ENCODE results near the gene SRRM5. TPM values are rescaled to one million over a fixed set of nuclear protein-coding genes. Genes with fewer than 3 reads are reported as not detected.

SRRM5 gene
- total RNA-seq, 4 donors from 2014 or later = 1.4 TPM; not detected in 3

DNA sequence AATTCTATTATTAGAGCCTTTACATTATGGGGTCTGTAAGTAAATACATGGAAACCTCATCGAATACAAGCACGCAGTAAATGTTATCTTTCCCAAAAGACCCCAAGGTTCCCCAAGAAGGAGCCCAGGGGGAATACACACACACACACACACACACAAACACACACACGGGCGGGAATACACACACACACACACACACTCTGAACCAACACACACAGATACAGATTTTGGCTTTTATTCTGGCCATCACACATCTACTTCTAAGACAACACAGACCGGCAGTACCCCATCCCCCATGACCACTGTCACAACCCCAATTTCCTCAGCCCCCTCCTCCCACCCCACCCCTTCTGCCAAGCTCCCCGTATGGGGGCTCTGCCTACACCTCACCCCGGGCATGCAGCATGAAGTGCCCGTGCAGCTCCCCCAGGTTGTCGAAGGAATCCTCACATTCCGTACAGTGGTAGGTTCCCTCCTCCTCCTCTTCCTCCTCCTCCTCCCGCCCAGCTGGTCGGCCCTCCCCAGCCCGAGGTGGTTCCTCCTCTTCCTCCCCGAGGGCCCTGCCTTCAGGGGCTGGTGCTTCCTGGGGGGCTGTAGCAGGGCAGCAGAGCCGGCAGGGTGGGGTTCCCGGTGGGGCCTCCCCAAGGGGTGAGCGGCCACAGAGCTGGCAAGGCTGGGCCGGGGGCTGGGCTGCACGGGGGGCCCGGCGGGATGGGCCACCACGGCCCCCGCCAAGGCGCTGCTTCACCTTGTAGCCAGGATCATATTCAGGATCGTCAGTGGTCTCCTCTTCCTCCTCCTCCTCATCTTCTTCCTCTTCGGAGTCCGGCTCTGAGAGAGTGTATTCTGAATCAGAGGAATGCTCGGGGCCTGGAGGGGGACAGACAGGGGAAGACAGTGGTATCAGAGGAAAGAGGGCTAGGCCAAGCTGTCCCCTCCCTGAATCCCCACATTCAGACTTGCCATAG is 4.4 kb upstream of the SRRM5 start:
- H3K27me3 ChIP-seq = no peaks in the 10 kb centered on the region
- no peak for TF ChIP-seq POLR2A (IDR thresholded peaks at IDR 0.05)
- TF ChIP-seq EP300 (IDR thresholded peaks at IDR 0.05) = no peak
- TF ChIP-seq, protein P1, sequence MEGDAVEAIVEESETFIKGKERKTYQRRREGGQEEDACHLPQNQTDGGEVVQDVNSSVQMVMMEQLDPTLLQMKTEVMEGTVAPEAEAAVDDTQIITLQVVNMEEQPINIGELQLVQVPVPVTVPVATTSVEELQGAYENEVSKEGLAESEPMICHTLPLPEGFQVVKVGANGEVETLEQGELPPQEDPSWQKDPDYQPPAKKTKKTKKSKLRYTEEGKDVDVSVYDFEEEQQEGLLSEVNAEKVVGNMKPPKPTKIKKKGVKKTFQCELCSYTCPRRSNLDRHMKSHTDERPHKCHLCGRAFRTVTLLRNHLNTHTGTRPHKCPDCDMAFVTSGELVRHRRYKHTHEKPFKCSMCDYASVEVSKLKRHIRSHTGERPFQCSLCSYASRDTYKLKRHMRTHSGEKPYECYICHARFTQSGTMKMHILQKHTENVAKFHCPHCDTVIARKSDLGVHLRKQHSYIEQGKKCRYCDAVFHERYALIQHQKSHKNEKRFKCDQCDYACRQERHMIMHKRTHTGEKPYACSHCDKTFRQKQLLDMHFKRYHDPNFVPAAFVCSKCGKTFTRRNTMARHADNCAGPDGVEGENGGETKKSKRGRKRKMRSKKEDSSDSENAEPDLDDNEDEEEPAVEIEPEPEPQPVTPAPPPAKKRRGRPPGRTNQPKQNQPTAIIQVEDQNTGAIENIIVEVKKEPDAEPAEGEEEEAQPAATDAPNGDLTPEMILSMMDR (IDR thresholded peaks at IDR 0.05) = no peak
- TF ChIP-seq POLR2AphosphoS5 (IDR thresholded peaks at IDR 0.05) = no peak
- peak overlapping the region; percentile 52 for H3K27ac ChIP-seq
- H3K4me1 ChIP-seq = peaks cover 24% of the 10 kb centered on the region
- peaks cover 26% of the 10 kb centered on the region for H3K36me3 ChIP-seq
- no peak for DNase-seq (ENCODE audit: low spot score in 2 of 2)
- no peak overlapping the region for H3K4me3 ChIP-seq
- H3K9me3 ChIP-seq = no peaks in the 10 kb centered on the region
- WGBS = 70% methylated on average over 28 of the region's 28 CpGs

DNA sequence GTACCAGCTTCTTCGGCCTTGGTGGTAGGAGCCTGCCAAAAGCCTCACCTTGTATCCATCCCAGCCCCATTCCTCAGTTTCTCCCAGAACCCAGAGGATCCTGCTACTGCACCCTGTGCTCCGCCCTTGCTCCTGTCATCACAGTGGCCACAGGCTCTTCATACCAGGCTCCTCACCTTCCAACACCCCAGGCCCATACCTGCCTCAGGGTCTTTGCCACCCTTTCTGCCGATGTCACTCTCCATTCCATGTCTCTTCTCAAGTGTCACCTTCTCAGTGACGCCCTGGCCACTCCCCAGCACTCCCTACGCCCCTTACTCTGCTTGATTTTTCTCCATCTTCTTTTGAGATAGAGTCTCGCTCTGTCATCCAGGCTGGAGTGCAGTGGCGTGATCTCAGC is 2.0 kb upstream of the SRRM5 start:
- H3K27me3 ChIP-seq = no peaks in the 10 kb centered on the region

DNA sequence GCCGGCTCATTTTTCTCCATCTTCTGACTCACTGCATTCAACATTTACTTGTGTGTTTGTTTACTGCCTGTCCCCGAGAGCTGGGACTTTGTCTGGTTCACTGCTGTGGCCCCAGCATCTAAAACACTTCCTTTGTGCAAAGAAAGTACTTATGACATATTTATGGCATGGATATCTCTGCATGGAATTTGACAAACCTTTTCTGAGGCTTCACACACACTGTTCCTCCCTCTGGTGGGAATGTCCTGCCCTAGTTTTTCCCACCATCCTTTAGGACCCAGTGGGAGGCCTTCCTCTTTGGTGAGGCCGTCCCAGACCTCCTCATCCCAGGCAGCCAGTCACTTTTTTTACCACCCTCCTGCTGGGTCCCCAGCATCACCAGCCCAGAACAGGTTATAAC is 1.4 kb upstream of the SRRM5 start:
- no peak for TF ChIP-seq POLR2AphosphoS5 (IDR thresholded peaks at IDR 0.05)
- TF ChIP-seq EP300 (IDR thresholded peaks at IDR 0.05) = no peak
- TF ChIP-seq, protein P1 (IDR thresholded peaks at IDR 0.05) = no peak
- no peak for TF ChIP-seq POLR2A (IDR thresholded peaks at IDR 0.05)

More for the DNA sequence above, 2.0 kb upstream of the SRRM5 start:
- H3K4me3 ChIP-seq = no peak overlapping the region
- no peaks in the 10 kb centered on the region for H3K9me3 ChIP-seq
- H3K4me1 ChIP-seq = peaks cover 24% of the 10 kb centered on the region
- H3K36me3 ChIP-seq = peaks cover 39% of the 10 kb centered on the region
- WGBS = 71% methylated on average over 7 of the region's 7 CpGs
- no peak overlapping the region for H3K27ac ChIP-seq
- TF ChIP-seq POLR2AphosphoS5 (IDR thresholded peaks at IDR 0.05) (no peak), EP300 (IDR thresholded peaks at IDR 0.05) (no peak), POLR2A (IDR thresholded peaks at IDR 0.05) (no peak)
- TF ChIP-seq, protein P1 (IDR thresholded peaks at IDR 0.05) = no peak
- no peak for DNase-seq (ENCODE audit: low spot score in 2 of 2)

GRCh38 chr19:43612374-43612773 is 486 bp downstream of the SRRM5 start:
- no peak overlapping the region for H3K27ac ChIP-seq
- H3K4me3 ChIP-seq = no peak overlapping the region
- H3K9me3 ChIP-seq = no peaks in the 10 kb centered on the region
- WGBS = 95% methylated on average over 12 of the region's 12 CpGs
- no peaks in the 10 kb centered on the region for H3K27me3 ChIP-seq
- peaks cover under 1% of the 10 kb centered on the region for H3K4me1 ChIP-seq
- DNase-seq (ENCODE audit: low spot score in 2 of 2) = no peak
- peaks cover 39% of the 10 kb centered on the region for H3K36me3 ChIP-seq
- TF ChIP-seq, protein P1 (IDR thresholded peaks at IDR 0.05) = no peak
- no peak for TF ChIP-seq POLR2AphosphoS5 (IDR thresholded peaks at IDR 0.05)
- TF ChIP-seq POLR2A (IDR thresholded peaks at IDR 0.05) = no peak
- TF ChIP-seq EP300 (IDR thresholded peaks at IDR 0.05) = no peak

More for the DNA sequence above, 1.4 kb upstream of the SRRM5 start:
- Histone ChIP-seq H3K4me1 (peaks cover 18% of the 10 kb centered on the region), H3K27me3 (no peaks in the 10 kb centered on the region), H3K9me3 (no peaks in the 10 kb centered on the region), H3K4me3 (no peak overlapping the region), H3K36me3 (peaks cover 39% of the 10 kb centered on the region), H3K27ac (no peak overlapping the region)
- DNase-seq (ENCODE audit: low spot score in 2 of 2) = no peak
- WGBS = 82% methylated on average over 3 of the region's 3 CpGs

DNA sequence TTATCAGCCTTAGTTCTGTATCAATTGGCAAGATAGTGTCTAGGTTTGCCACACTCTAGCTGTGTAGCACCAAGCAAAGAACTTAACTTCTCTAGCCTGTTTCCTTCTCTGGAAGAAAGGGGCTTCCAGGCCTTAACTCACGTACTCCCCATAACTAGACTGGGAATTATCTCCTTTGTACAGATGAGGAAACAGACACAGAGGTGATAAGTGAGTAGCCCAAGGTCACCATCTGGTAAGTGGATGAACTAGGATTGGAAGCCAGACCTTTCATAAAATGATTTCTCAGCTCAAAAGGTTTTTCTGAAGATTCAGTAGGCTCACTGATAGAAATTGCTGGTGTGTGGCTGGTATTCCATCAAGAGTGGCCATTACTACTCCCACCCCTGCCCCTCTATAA is 4.4 kb downstream of the SRRM5 start:
- H3K36me3 ChIP-seq = peaks cover 25% of the 10 kb centered on the region
- no peak for DNase-seq (ENCODE audit: low spot score in 2 of 2)
- H3K4me1 ChIP-seq = peaks cover 17% of the 10 kb centered on the region
- no peak overlapping the region for H3K4me3 ChIP-seq
- no peak overlapping the region for H3K27ac ChIP-seq
- TF ChIP-seq POLR2A (IDR thresholded peaks at IDR 0.05) (no peak), POLR2AphosphoS5 (IDR thresholded peaks at IDR 0.05) (no peak), EP300 (IDR thresholded peaks at IDR 0.05) (no peak)
- TF ChIP-seq, protein P1 (IDR thresholded peaks at IDR 0.05) = no peak
- WGBS = 88% methylated on average over 1 of the region's 1 CpG
- no peaks in the 10 kb centered on the region for H3K9me3 ChIP-seq
- no peaks in the 10 kb centered on the region for H3K27me3 ChIP-seq
